ENCODE data around the gene HSCB.
"Not testable (repeated sequence)": the region's sequence is repeated elsewhere in the genome, so short reads cannot be mapped to it uniquely, and the experiment has no call there.

HSCB gene

GRCh38 chr22:28783786-28784671, 42.2 kb downstream of the HSCB start:
- FAIRE-seq = peak; percentile 18
- DNase-seq (ENCODE audit: extremely low spot score, insufficient read length, low read depth) = no peak

DNA sequence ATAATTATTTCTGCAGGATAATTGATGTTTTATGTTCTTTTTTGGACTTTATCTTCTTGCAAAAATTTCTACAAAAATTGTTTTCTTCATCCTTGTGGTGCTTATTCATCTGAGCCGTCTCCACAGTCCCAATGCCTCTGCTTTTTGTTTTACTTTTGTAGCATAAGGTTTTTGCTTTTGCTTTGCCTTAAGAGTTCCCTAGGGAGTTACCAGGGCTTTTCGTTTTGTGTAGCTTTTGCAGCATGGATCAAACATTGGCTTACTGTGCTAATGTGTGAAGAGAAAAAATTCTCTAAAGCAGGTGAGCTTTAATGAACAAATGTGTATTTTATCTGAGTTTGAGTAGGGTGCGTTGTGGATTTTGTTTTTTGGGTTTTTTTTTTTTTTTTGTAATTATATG, 46.8 kb downstream of the HSCB start:
- FAIRE-seq = no peak
- DNase-seq (ENCODE audit: extremely low spot score, insufficient read length, low read depth) = no peak

DNA sequence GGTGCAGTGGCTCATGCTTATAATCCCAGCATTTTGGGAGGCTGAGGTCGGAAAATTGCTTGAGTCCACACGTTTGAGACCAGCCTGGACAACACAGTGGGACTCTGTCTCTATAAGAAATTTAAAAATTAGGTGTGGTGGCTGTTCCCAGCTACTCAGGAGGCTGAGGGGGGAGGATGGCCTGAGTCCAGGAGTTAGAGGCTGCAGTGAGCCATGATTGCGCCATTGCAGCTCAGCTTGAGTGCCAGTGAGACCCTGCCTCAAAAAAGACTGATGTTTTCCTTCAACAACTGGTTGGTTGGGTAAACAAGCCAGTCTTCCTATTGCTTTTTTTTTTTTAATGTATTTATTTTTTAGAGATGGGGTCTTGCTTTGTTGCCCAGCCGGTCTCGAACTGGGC, 49.3 kb downstream of the HSCB start:
- DNase-seq (ENCODE audit: extremely low spot score, insufficient read length, low read depth) = no peak
- FAIRE-seq = no peak

DNA sequence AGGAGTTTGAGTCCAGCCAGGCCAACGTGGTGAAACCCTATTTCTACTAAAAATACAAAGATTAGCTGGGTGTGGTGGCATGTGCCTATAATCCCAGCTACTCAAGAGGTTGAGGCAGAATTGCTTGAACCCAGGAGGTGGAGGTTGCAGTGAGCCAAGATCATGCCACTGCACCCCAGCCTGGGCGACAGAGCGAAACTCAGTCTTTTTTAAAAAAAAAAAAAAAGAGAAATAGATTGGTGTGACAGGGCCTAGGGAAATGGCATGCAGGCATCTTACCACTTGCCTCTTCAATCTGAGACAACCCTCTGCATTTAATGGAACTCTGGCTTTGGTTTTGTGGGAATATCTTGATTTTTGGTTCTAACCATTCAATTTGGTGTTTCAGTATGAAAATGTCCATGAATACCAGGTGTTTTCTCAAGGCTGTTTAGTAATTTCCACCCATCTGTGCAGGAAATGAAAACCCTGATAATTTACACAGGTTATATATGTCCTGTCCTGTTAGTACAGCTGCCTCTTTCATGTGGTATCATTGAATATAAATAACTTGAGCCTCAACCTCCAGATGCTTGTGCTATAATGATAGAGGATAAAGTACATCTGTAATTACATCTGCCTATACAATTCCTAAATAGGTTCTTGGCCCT, 50.1 kb downstream of the HSCB start:
- no peak for DNase-seq (ENCODE audit: extremely low spot score, insufficient read length, low read depth)

GRCh38 chr22:28792491-28793383, 50.9 kb downstream of the HSCB start:
- FAIRE-seq (no peak), DNase-seq (ENCODE audit: extremely low spot score, insufficient read length, low read depth) (no peak)

More for the DNA sequence above, 50.1 kb downstream of the HSCB start:
- peak; percentile 88 for FAIRE-seq

DNA sequence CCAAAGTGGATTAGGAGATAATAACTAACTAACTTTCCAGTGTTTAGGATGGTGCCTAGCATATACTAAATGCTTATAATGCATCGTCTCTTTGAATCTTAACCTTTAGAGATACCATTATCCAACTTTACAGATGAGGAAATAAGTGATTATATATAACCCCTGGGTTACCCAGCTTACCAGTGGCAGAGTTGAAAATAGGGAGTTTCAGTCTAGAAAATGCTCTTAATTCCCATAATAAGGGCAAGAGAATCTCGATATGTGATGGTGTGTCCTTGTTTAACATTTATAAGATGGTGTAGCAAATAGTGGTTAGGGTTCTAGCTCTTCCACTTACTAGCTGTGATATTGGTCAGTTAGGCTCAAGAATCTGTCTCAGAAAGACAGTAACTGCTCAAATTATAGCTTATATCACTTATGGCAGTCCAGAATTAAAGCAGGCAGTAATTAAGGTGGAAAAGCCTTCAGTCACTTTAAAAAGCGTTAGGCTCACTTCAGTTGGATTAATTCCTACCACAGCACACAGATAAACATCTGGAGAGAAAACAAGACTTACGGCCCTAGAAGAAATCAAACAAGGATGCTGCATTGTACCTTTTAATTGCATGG, 52.2 kb downstream of the HSCB start:
- FAIRE-seq (no peak), DNase-seq (ENCODE audit: extremely low spot score, insufficient read length, low read depth) (no peak)

- no peak for DNase-seq (ENCODE audit: extremely low spot score, insufficient read length, low read depth)
- no peak for FAIRE-seq
Observed at GRCh38 chr22:28795071-28795693, 53.3 kb downstream of the HSCB start.

GRCh38 chr22:28795932-28796856, 54.4 kb downstream of the HSCB start:
- DNase-seq (ENCODE audit: extremely low spot score, insufficient read length, low read depth) = no peak
- FAIRE-seq = no peak

GRCh38 chr22:28798810-28799605, 57.2 kb downstream of the HSCB start:
- FAIRE-seq = peak; percentile 74
- DNase-seq (ENCODE audit: extremely low spot score, insufficient read length, low read depth) = no peak

GRCh38 chr22:28799606-28800307, 57.9 kb downstream of the HSCB start:
- no peak for DNase-seq (ENCODE audit: extremely low spot score, insufficient read length, low read depth)
- FAIRE-seq = no peak

DNA sequence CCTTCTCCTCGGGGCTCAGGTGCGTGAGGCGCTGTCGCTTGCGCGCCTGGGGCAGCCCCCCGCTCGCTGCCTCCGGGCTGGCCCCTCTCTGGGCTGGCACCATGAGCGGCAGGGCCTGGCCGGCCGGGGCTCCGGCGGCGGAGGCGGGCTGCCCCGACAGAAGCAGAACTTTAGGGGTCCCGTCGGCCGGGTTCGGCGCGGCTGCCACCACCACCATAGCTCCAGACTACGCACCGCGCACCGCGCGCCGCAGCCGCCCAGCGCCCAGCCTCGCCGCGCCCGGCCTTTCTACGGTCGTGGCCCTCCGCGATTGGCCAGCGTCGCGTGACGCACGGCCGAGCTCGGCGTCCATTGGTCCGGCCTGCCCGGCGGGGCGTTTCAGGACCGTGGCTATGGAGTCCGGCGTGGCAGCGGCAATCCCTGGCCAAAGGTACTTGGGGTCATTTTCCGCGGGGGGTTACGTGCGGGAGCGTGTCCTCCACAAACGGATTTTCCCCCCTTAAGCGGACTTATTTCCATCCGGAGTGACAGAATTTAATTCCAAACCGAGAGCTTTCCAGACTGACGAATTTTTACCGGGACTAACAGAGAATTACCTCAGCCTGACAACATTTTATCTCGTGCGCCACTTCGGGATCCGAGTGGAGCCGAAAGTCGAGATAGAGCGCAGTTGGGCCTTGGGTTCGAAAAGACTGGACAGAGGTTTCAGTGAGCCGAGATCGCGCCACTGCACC, 58.6 kb downstream of the HSCB start, which contains the start of gene XBP1:
Gene XBP1 (minus strand): TSS at position 262 of the 734 bp plus-strand sequence.
- DNase-seq (ENCODE audit: extremely low spot score, insufficient read length, low read depth) (peak; percentile 92), FAIRE-seq (peak; percentile 93)

DNA sequence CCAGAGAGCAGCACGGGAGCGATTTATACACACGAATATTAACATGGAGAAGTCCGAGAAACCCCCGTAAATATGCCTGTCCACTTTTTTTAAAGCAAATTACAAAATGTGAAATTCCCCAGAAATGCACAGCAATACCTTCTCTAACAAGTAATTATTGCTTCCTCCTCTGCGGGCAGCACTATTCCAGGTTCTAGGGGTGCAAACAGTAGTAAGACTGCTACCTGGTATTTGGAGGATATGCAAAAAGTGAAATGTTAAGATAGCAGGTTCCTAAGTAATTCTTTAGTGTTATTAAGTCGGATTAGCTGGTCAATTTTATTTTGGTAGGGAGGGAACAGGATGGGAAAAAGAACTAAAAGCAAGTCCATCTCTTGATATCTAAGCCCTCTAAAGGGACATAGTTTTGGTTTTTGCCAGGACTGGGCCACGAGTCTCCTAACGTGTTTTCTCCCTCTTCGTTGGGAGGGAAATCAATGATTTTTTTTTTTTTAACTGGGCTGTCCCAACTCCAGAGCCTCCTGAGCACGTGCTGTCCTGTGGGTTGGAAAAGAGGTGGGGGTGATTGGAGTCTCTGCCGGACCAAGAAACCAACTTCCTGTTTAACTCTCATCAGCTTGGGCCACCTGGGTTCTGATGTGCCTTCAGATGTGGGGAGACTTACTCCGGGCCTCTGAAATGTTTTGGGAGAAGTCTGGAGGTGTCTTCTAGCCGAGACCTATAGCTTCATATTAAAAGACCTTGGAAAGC, 60.2 kb downstream of the HSCB start:
- peak; percentile 15 for FAIRE-seq
- no peak for DNase-seq (ENCODE audit: extremely low spot score, insufficient read length, low read depth)

GRCh38 chr22:28802595-28803123, 60.8 kb downstream of the HSCB start:
- FAIRE-seq (no peak), DNase-seq (ENCODE audit: extremely low spot score, insufficient read length, low read depth) (no peak)

- FAIRE-seq; DNase-seq (ENCODE audit: extremely low spot score, insufficient read length, low read depth): not testable (repeated sequence)
Observed at GRCh38 chr22:28805426-28805825, 63.6 kb downstream of the HSCB start.

All from GM18507 (cell line).